ENCODE data around the gene OTUD1.

- no peak for TF ChIP-seq EZH2 (IDR thresholded peaks at IDR 0.05; ENCODE audit: insufficient read depth, low read length)
- TF ChIP-seq CTCF (IDR thresholded peaks at IDR 0.05; ENCODE audit: insufficient read depth, low read depth, low read length), result no peak
Observed at GRCh38 chr10:23459308-23459939, 20.5 kb downstream of the OTUD1 start.
